Measurements from ENCODE around the gene ARHGAP5. TPM values are rescaled to one million over a fixed set of nuclear protein-coding genes. Genes with fewer than 3 reads are reported as not detected.

The ARHGAP5 gene
- total RNA-seq, 3 donors from 2014 or later: 115 to 189 (median 121) TPM

DNA sequence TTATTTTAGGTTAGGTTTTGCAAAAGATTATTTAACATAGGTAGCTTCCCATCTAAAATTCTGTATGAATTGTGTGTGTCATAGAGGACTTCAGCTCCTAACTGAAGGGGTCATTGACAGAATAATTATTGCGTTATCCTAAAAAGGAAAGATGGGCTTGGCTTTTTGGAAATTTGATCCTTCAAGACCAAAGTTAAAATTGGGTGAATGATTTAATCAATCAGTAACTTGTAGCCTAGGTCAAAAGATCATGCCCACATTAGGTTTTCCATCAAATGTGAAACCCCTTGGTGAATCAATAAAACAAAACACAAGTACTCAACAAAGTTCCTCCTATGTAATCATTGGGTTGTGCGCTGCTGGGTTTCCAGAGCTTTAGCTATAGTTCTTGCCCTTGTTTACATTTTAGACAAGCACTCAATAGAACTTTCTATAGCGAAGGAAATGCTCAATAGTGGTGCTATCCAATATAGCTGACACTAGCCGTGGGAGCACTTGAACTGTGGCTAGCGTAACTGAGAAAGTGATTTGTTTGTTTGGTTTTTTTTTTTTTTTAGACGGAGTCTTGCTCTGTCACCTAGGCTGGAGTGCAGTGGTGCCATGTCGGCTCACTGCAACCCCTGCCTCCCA is 37.6 kb upstream of the ARHGAP5 start:
- intact Hi-C loops (cut with DNase I; ENCODE audit: low total_unique reads): no loop called here
- Histone ChIP-seq H3K9me3 (no peaks in the 10 kb centered on the region), H3K4me1 (no peaks in the 10 kb centered on the region), H3K27ac (no peak overlapping the region), H3K27me3 (no peaks in the 10 kb centered on the region), H3K4me3 (no peak overlapping the region), H3K36me3 (no peaks in the 10 kb centered on the region)
- no peak for TF ChIP-seq POLR2AphosphoS5 (IDR thresholded peaks at IDR 0.05)
- TF ChIP-seq, protein P1, sequence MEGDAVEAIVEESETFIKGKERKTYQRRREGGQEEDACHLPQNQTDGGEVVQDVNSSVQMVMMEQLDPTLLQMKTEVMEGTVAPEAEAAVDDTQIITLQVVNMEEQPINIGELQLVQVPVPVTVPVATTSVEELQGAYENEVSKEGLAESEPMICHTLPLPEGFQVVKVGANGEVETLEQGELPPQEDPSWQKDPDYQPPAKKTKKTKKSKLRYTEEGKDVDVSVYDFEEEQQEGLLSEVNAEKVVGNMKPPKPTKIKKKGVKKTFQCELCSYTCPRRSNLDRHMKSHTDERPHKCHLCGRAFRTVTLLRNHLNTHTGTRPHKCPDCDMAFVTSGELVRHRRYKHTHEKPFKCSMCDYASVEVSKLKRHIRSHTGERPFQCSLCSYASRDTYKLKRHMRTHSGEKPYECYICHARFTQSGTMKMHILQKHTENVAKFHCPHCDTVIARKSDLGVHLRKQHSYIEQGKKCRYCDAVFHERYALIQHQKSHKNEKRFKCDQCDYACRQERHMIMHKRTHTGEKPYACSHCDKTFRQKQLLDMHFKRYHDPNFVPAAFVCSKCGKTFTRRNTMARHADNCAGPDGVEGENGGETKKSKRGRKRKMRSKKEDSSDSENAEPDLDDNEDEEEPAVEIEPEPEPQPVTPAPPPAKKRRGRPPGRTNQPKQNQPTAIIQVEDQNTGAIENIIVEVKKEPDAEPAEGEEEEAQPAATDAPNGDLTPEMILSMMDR (IDR thresholded peaks at IDR 0.05): no peak
- no peak for TF ChIP-seq POLR2A (IDR thresholded peaks at IDR 0.05)
- DNase-seq (ENCODE audit: low spot score in 2 of 2): no peak

DNA sequence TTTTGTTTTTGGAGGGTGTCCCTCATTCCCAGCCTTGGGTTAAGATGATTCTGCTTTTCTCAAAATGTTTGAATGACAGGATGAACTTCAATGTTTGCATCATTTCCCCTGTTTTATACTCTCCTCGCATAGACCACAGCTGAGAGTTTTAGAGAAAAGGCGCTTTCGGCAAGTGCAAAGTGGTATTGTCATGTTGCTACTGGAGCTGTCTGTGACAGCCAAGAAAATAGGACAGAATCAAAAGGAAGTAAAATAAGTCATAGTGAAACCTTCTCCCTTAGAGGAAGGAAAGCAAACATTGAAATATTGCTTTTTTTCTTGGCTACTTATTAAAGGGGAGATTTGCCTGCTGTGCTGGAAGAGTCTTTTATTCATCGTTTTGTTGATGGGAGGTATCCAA is 33.5 kb upstream of the ARHGAP5 start:
- intact Hi-C loops (cut with DNase I; ENCODE audit: low total_unique reads): no loop called here
- H3K4me3 ChIP-seq: no peak overlapping the region
- no peaks in the 10 kb centered on the region for H3K4me1 ChIP-seq
- H3K36me3 ChIP-seq: no peaks in the 10 kb centered on the region
- no peak for DNase-seq (ENCODE audit: low spot score in 2 of 2)
- no peaks in the 10 kb centered on the region for H3K9me3 ChIP-seq
- TF ChIP-seq, protein P1 (IDR thresholded peaks at IDR 0.05): no peak
- TF ChIP-seq POLR2A (IDR thresholded peaks at IDR 0.05): no peak
- no peak for TF ChIP-seq POLR2AphosphoS5 (IDR thresholded peaks at IDR 0.05)
- H3K27ac ChIP-seq: peak overlapping the region; percentile 26 to 51
- no peaks in the 10 kb centered on the region for H3K27me3 ChIP-seq

DNA sequence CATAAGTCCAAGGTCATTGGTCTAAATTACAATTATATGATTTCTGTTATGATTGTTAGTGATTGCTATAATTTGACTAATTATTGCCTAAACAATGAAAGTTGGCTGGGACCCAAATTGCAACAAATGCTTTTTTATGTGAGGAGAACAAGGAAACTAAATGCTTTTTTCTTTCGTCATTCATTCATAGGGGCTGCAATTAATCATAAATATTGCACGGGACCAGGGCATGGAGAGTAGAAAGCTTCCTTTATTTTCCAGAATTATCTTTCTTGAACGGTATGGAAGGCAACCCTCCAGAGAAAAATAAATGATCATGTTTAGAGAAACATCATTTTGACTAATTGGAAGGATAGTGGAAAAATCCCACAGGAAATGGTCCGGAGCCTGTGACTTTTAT is 32.6 kb upstream of the ARHGAP5 start:
- Histone ChIP-seq H3K9me3 (no peaks in the 10 kb centered on the region), H3K36me3 (no peaks in the 10 kb centered on the region), H3K27ac (no peak overlapping the region), H3K4me1 (no peaks in the 10 kb centered on the region), H3K27me3 (no peaks in the 10 kb centered on the region), H3K4me3 (no peak overlapping the region)
- TF ChIP-seq POLR2AphosphoS5 (IDR thresholded peaks at IDR 0.05) (no peak), POLR2A (IDR thresholded peaks at IDR 0.05) (no peak)
- TF ChIP-seq, protein P1 (IDR thresholded peaks at IDR 0.05): no peak
- DNase-seq (ENCODE audit: low spot score in 2 of 2): no peak
- intact Hi-C loops (cut with DNase I; ENCODE audit: low total_unique reads): no loop called here

DNA sequence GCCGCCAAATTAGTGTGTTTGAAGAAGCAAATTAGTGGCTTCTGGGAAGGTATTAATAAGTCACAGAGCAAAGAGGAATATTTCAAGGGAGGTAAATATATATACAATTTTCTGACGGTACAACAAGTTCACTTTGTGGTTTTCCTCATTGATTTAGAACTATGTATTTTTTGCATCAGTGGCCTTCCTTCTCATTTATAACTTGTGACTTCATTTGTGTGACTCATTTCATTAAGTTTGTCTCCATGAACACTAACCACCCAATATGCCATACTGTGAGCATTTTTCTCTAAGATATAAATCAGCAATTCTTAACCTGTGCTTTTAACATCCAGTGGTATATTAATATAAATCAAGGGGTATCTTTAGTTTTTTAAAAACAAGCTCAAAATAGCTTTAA is 29.3 kb upstream of the ARHGAP5 start:
- H3K27ac ChIP-seq: no peak overlapping the region
- no peaks in the 10 kb centered on the region for H3K9me3 ChIP-seq
- intact Hi-C loops (cut with DNase I; ENCODE audit: low total_unique reads): no loop called here
- no peaks in the 10 kb centered on the region for H3K27me3 ChIP-seq
- TF ChIP-seq, protein P1 (IDR thresholded peaks at IDR 0.05): no peak
- TF ChIP-seq POLR2AphosphoS5 (IDR thresholded peaks at IDR 0.05): no peak
- no peak for TF ChIP-seq POLR2A (IDR thresholded peaks at IDR 0.05)
- H3K4me1 ChIP-seq: no peaks in the 10 kb centered on the region
- no peak overlapping the region for H3K4me3 ChIP-seq
- no peaks in the 10 kb centered on the region for H3K36me3 ChIP-seq
- no peak for DNase-seq (ENCODE audit: low spot score in 2 of 2)

DNA sequence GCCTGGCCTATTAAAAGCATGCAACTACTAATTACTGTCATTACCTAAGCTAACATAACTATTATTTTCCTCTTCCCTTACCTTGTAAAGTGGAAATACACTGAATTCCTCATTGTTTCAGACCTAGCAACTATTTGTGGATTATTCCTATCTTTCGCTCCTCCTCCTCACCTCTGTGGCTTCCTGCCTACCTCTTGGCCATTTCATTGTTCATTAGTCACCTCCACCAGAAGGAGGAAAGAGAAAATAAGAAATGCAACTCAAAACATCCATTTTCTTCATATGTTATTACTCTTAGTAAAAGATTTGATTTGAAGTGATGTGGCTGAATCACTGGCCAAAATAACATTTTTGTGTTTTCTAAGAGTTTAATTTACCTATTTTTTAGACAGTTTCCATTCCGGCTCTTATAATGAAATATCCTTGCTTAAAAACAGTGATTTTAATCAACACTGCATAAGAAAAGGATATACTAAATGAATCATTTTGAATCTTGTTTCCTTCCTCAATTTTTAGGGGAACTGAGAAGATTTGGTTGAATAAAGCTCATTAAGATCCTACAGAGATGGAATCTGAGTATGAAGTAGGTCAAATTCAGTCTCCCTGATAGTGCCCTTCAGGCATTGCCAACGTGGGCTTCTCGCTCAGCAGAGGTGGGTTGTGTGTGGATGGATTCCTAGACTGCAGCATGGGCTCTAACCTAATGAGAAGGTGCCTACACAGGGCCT is 27.6 kb upstream of the ARHGAP5 start:
- DNase-seq (ENCODE audit: low spot score in 2 of 2): no peak
- intact Hi-C loops (cut with DNase I; ENCODE audit: low total_unique reads): no loop called here

More for the DNA sequence above, 27.6 kb upstream of the ARHGAP5 start:
- TF ChIP-seq POLR2AphosphoS5 (IDR thresholded peaks at IDR 0.05) (no peak), POLR2A (IDR thresholded peaks at IDR 0.05) (no peak)
- H3K4me3 ChIP-seq: no peak overlapping the region
- H3K36me3 ChIP-seq: no peaks in the 10 kb centered on the region
- H3K27ac ChIP-seq: no peak overlapping the region
- H3K27me3 ChIP-seq: no peaks in the 10 kb centered on the region
- peaks cover 0 to 2% of the 10 kb centered on the region in 2 donors for H3K9me3 ChIP-seq
- no peaks in the 10 kb centered on the region for H3K4me1 ChIP-seq

Data from breast epithelium (tissue), 4 donors.